AG10803 (cell line): ENCODE data around the gene CAAP1.

Experiments used
- DNase-seq: peaks from one replicate; pipeline ENCODE4 v3.0.0; 2010; ENCODE audit warnings: low read depth
- H3K4me3 ChIP-seq: 2 replicates; pipeline ENCODE4 v1.5.1; 2011; ENCODE audit warnings: mild to moderate bottlenecking, low read length, control low read depth
- TF ChIP-seq, protein P1 (sequence below): conservative IDR thresholded peaks from 2 replicates; pipeline ENCODE4 v1.5.1; 2011; ENCODE audit warnings: mild to moderate bottlenecking, low read length, control low read depth, inconsistent platforms

The CAAP1 gene, protein sequence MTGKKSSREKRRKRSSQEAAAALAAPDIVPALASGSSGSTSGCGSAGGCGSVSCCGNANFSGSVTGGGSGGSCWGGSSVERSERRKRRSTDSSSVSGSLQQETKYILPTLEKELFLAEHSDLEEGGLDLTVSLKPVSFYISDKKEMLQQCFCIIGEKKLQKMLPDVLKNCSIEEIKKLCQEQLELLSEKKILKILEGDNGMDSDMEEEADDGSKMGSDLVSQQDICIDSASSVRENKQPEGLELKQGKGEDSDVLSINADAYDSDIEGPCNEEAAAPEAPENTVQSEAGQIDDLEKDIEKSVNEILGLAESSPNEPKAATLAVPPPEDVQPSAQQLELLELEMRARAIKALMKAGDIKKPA

DNA sequence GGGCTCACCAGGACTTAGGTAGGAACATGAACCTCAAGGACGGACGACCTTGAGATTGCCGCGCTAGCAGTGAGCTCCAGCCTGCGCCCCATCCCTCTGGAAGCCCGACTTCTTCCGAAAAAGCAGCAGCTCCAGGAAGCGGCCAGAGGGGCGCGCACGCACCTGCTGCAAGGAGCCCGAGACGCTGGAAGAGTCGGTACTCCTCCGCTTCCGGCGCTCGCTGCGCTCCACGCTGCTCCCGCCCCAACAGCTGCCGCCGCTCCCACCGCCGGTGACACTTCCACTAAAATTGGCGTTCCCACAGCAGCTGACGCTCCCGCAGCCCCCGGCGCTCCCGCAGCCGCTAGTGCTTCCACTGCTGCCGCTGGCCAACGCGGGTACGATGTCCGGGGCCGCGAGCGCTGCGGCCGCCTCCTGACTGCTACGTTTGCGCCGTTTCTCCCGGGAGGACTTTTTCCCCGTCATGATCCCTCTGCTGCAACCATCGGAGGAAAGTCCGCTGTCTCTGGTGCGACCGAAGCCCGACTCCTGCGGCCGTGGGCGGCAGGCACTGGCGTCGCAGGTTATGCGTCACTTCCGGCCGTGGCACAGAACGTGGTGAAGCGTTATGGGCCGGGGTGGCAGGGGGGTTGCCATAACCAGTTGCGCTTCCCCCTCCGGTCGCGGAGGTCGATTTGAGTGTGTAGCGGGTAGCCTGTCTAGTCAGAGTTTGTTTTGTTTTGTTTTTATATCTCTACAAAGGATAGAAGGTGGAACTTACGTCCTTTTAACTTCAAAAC lies at the start of gene CAAP1:
Gene CAAP1 (minus strand): TSS at position 552 of the 779 bp plus-strand sequence. CDS start 87 bp downstream, at position 465.
- TF ChIP-seq, protein P1, sequence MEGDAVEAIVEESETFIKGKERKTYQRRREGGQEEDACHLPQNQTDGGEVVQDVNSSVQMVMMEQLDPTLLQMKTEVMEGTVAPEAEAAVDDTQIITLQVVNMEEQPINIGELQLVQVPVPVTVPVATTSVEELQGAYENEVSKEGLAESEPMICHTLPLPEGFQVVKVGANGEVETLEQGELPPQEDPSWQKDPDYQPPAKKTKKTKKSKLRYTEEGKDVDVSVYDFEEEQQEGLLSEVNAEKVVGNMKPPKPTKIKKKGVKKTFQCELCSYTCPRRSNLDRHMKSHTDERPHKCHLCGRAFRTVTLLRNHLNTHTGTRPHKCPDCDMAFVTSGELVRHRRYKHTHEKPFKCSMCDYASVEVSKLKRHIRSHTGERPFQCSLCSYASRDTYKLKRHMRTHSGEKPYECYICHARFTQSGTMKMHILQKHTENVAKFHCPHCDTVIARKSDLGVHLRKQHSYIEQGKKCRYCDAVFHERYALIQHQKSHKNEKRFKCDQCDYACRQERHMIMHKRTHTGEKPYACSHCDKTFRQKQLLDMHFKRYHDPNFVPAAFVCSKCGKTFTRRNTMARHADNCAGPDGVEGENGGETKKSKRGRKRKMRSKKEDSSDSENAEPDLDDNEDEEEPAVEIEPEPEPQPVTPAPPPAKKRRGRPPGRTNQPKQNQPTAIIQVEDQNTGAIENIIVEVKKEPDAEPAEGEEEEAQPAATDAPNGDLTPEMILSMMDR: peak; percentile 44
- H3K4me3 ChIP-seq: peak within 1 kb of the TSS; percentile 96
- DNase-seq: peak; percentile 89

DNA sequence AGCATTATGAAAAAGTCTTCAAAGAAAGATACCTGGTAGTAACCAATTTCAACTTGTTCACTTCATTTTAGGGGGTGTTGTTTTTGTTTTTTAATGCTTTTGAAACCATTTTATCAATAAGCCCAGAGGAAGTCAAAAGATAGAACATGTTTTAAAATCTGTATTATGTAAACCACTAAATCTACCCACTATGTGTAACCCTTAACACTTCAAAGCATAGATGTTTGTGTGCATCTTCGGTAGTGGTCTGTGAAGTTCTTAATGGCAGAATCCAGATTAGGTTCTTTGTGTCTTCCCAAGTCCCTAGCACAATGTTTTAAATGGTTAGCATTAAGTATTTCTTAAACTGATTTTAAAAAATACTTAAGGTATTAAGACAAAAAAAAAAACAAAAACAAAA lies 48.2 kb upstream of the CAAP1 start:
- no peak for DNase-seq
- TF ChIP-seq, protein P1: no peak
- H3K4me3 ChIP-seq: no peak overlapping the region

DNA sequence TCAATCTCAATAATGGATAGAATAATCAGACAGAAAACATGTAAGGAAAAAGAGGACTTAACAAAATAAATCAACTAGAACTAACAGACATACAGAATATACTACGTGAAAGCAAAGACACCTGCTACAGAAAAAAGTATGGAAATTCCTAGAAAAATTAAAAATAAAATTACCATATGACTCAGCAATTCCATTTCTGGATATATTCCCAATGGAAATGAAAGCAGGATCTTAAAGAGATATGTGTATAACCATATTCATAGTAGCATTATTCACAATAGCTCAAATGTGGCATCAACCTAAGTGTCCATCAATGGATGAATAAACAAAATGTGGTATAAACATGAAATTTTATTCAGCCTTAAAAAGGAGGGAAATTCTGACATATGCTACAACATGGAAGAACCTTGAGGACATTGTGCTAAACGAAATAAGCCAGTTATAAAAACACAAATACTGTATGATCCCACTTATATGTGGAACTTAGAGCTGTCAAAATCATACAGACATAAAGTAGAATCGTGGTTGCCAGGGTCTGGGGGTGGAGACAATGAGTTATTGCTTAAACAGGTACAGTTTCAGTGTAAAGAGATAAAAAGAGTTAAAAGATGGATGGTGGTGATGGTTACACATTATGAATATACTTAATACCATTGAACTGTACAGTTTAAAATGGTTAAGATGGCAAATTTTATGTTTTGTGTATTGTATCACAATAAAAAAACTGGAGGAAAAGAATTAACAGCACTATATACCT lies 47.5 kb upstream of the CAAP1 start:
- DNase-seq: no peak
- H3K4me3 ChIP-seq: no peak overlapping the region
- TF ChIP-seq, protein P1: no peak

DNA sequence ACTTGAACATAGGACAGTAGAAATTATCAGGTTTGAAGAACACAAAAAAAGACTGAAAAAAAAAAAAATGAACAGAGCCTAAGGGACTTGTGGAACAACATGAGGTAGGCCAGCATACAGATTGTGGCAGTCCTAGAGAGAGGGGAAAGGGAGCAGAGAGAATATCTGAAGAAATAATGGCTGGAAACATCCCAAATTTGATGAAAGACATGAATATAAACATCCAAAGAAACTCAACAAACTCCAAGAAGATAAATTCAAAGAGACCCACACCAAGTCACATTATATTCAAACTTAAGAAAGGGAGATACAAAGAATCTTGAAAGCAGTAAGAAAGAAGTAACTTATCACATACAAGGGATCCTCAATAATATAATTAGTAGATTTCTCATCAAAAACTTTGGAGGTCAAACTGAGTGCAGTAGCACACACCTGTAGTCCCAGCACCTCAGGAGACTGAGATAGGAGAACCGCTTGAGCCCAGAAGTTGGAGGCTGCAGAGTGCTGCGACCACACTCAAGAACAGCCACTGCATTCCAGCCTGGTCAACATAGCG lies 45.3 kb upstream of the CAAP1 start:
- no peak overlapping the region for H3K4me3 ChIP-seq
- TF ChIP-seq, protein P1: no peak
- DNase-seq: no peak

DNA sequence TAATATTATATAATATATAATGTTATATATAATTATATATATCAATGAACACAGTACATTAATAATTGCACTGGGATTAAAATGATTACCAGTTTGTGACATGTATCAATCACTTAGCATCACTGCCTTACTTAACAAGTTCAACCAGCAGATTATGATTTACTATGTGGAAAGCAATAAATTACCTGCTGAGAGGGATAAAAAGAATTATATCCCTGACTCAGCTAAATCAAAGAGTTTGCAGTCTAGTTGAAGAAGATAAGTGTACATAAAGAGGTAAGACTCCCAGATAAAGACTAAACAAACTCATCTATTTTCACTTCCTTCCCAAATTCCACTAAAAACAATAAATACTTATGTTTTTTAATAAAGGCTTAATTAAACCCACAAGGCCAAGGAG lies 43.2 kb upstream of the CAAP1 start:
- no peak for DNase-seq
- H3K4me3 ChIP-seq: no peak overlapping the region

DNA sequence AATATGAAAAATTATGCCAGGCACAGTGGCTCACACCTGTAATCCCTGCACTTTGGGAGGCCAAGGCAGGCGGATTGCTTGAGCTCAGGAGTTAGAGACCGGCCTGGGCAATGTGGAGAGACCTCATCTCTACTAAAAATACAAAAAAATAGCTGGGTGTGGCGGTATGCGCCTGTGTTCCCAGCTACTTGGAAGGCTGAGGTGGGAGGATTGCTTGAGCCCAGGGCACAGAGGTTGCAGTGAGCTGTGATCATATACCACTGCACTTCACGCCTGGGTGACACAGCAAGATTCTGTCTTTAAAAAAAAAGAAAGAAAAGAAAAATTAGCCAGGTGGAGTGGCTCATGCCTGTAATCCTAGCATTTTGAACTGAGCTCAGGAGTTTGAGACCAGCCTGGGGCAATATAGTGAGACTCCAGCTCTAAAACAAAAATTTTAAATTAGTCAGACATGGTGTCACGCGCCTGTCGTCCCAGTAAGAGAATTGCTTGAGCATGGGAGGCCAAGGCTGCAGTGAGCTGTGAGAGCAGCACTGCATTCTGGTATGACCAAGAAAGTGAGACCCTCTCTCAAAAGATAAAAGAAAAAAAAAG lies 36.4 kb upstream of the CAAP1 start:
- TF ChIP-seq, protein P1: no peak

More for the DNA sequence above, 43.2 kb upstream of the CAAP1 start:
- TF ChIP-seq, protein P1: no peak

More for the DNA sequence above, 36.4 kb upstream of the CAAP1 start:
- no peak for DNase-seq
- H3K4me3 ChIP-seq: no peak overlapping the region
